Prostate gland (tissue), 2 donors: ENCODE measurements around the gene SEH1L. TPM values are rescaled to one million over a fixed set of nuclear protein-coding genes. Genes with fewer than 3 reads are reported as not detected.
"Not testable (repeated sequence)": the region's sequence is repeated elsewhere in the genome, so short reads cannot be mapped to it uniquely, and the experiment has no call there.

Source experiments
- DNase-seq: peaks from one replicate; pipeline ENCODE4 v3.0.0-alpha.2; 2019; ENCODE audit warnings: low spot score
- H3K27ac ChIP-seq, 2 donors: fragments of 200-600 bp; sonication (generic); 2 replicates each; pipeline ENCODE4 v1.5.1; 2017 to 2019
- H3K27me3 ChIP-seq: fragments of 200-600 bp; sonication (generic); replicated peaks from 2 replicates; pipeline ENCODE4 v1.5.1; 2019; ENCODE audit not compliant: insufficient read depth
- H3K36me3 ChIP-seq, 2 donors: fragments of 200-600 bp; sonication (generic); 1 replicate in 1 of 2; 2 replicates in 1 of 2; pipeline versions ENCODE4 v1.5.1 to v1.8.1; 2017 to 2019
- H3K4me1 ChIP-seq: fragments of 200-600 bp; sonication (generic); replicated peaks from 2 replicates; pipeline ENCODE4 v1.5.1; 2019
- H3K4me3 ChIP-seq, 2 donors: fragments of 200-600 bp; sonication (generic); 2 replicates each; pipeline ENCODE4 v1.5.1; 2017 to 2019
- H3K9me3 ChIP-seq: fragments of 200-600 bp; sonication (generic); 2 replicates; pipeline ENCODE4 v1.5.1; 2017
- CTCF ChIP-seq, 4 experiments: fragments of 200-600 bp in 2 of 4; fragments of 450-650 bp in 2 of 4; sonication (generic) in 2 of 4; IDR thresholded peaks; 1 replicate in 3 of 4; 2 replicates in 1 of 4; pipeline ENCODE4 v1.5.1; 2016 to 2019; ENCODE audit warnings: antibody characterized with exemption in 4 of 4, mild to moderate bottlenecking in 2 of 4, moderate library complexity in 2 of 4
- POLR2A ChIP-seq: fragments of 450-650 bp; IDR thresholded peaks from one replicate; pipeline ENCODE4 v1.6.1; 2016; ENCODE audit warnings: antibody characterized with exemption, mild to moderate bottlenecking
- POLR2AphosphoS5 ChIP-seq: sonication (generic); formaldehyde crosslinking; IDR thresholded peaks from one replicate; pipeline ENCODE4 v1.6.1; 2017; ENCODE audit warnings: antibody characterized with exemption
- WGBS: methylation state at CpG from one replicate; pipeline ENCODE4 v1.1.5; 2018; 5-methylcytosine and 5-hydroxymethylcytosine counted together
- intact Hi-C: fragments of 100-400 bp; cut with DNase I; formaldehyde crosslinking; loops from one replicate; pipeline ENCODE4 v1.14.2; 2022
- total RNA-seq, 2 donors: library from RNA; depleted of rRNA; stranded (reverse); fragments of >200 nt; gene quantifications; one replicate each; pipeline ENCODE4 v1.1.0, GENCODE V29; 2016

Gene SEH1L
- 10 to 100 TPM; 35.9 to 46.6 TPM for total RNA-seq

- Histone ChIP-seq H3K4me1 (peaks cover 4% of the 10 kb centered on the region), H3K9me3 (no peaks in the 10 kb centered on the region), H3K27ac (peak within 1 kb of the TSS; percentile 92 to 95), H3K27me3 (no peaks in the 10 kb centered on the region), H3K4me3 (peak within 1 kb of the TSS; percentile 63), H3K36me3 (no peaks in the 10 kb centered on the region)
- intact Hi-C loops, result loop anchor here (2.0 to 10.0 kb wide), 2 partner anchors 43 to 553 kb away; partner anchors contain the start of gene CEP192
- peak; percentile 100 for DNase-seq
- WGBS, result under 1% methylated on average over 54 of the region's 58 CpGs
- TF ChIP-seq CTCF (IDR thresholded peaks at IDR 0.05) (no peak), POLR2A (peak; percentile 77), POLR2AphosphoS5 (peak; percentile 77)
Measured at GRCh38 chr18:12947285-12948049, at the start of gene SEH1L. Gene SEH1L (plus strand): TSS chr18:12948011. CDS start chr18:12948122, 111 bp downstream.

GRCh38 chr18:12901208-12901607 is 46.6 kb upstream of the SEH1L start:
- H3K36me3 ChIP-seq, H3K27ac ChIP-seq, H3K4me3 ChIP-seq, H3K27me3 ChIP-seq, H3K9me3 ChIP-seq, DNase-seq, H3K4me1 ChIP-seq, intact Hi-C loops: not testable (repeated sequence)
- 93% methylated on average over 12 of the region's 12 CpGs for WGBS

GRCh38 chr18:12904012-12904516 is 43.7 kb upstream of the SEH1L start:
- Histone ChIP-seq H3K4me1 (no peaks in the 10 kb centered on the region), H3K27ac (no peak overlapping the region), H3K9me3 (no peaks in the 10 kb centered on the region), H3K27me3 (no peaks in the 10 kb centered on the region), H3K36me3 (no peaks in the 10 kb centered on the region), H3K4me3 (no peak overlapping the region)
- 75% methylated on average over 8 of the region's 8 CpGs for whole genome bisulfite sequencing
- intact Hi-C loops, result no loop called here
- no peak for TF ChIP-seq POLR2AphosphoS5
- no peak for TF ChIP-seq CTCF (IDR thresholded peaks at IDR 0.05)
- no peak for TF ChIP-seq POLR2A
- no peak for DNase-seq

GRCh38 chr18:12906119-12906518 is 41.7 kb upstream of the SEH1L start:
- Histone ChIP-seq H3K9me3 (no peaks in the 10 kb centered on the region), H3K27me3 (no peaks in the 10 kb centered on the region), H3K4me1 (no peaks in the 10 kb centered on the region), H3K4me3 (no peak overlapping the region), H3K27ac (no peak overlapping the region), H3K36me3 (no peaks in the 10 kb centered on the region)
- intact Hi-C loops, result no loop called here
- TF ChIP-seq POLR2AphosphoS5, result no peak
- no peak for TF ChIP-seq CTCF (IDR thresholded peaks at IDR 0.05)
- TF ChIP-seq POLR2A, result no peak
- WGBS, result 91% methylated on average over 4 of the region's 4 CpGs
- no peak for DNase-seq

GRCh38 chr18:12906773-12907172 is 41.0 kb upstream of the SEH1L start:
- TF ChIP-seq CTCF (IDR thresholded peaks at IDR 0.05) (no peak), POLR2AphosphoS5 (no peak), POLR2A (no peak)
- Histone ChIP-seq H3K36me3 (no peaks in the 10 kb centered on the region), H3K9me3 (no peaks in the 10 kb centered on the region), H3K4me1 (no peaks in the 10 kb centered on the region), H3K27ac (no peak overlapping the region), H3K4me3 (no peak overlapping the region), H3K27me3 (no peaks in the 10 kb centered on the region)
- WGBS, result 85% methylated on average over 6 of the region's 10 CpGs
- intact Hi-C loops, result no loop called here
- DNase-seq, result no peak
